K562 (cell line): Measurements from ENCODE around the gene FOXP4. TPM values are rescaled to one million over a fixed set of nuclear protein-coding genes. Genes with fewer than 3 reads are reported as not detected.

ENCODE experiments used
- GTF2E2 ChIP-seq: fragments of 200-800 bp; sonication (Bioruptor generic); IDR thresholded peaks from 2 replicates; pipeline ENCODE4 v1.6.1; 2016; ENCODE audit warnings: missing genetic modification characterization, missing compliant biosample characterization
- HNRNPLL ChIP-seq: fragments of 200-400 bp; formaldehyde crosslinking; IDR thresholded peaks from 2 replicates; pipeline ENCODE4 v1.6.1; 2017; ENCODE audit warnings: low read length, low read depth, mild to moderate bottlenecking; ENCODE audit not compliant: poor library complexity, severe bottlenecking
- HNRNPUL1 ChIP-seq: fragments of 200-400 bp; formaldehyde crosslinking; IDR thresholded peaks from 2 replicates; pipeline ENCODE4 v1.6.1; 2017; ENCODE audit warnings: low read length
- RBBP5 ChIP-seq: fragments of 200-600 bp; sonication (generic); IDR thresholded peaks from 2 replicates; pipeline ENCODE4 v1.6.1; 2012; ENCODE audit warnings: borderline replicate concordance, mild to moderate bottlenecking, low read length, control low read depth, inconsistent platforms; ENCODE audit not compliant: insufficient read depth, poor library complexity, severe bottlenecking
- SIX5 ChIP-seq, 2 experiments: IDR thresholded peaks; 2 replicates each; pipeline ENCODE4 v1.6.1; 2011; ENCODE audit warnings: low read length in 2 of 2, borderline replicate concordance in 1 of 2, low read depth in 1 of 2, mild to moderate bottlenecking in 1 of 2, moderate library complexity in 1 of 2; ENCODE audit not compliant: insufficient read depth in 1 of 2
- SMARCA4 ChIP-seq: fragments of 450-650 bp; IDR thresholded peaks from 2 replicates; pipeline ENCODE4 v1.6.1; 2016
- SRSF1 ChIP-seq: fragments of 200-400 bp; formaldehyde crosslinking; IDR thresholded peaks from 2 replicates; pipeline ENCODE4 v1.6.1; 2017; ENCODE audit warnings: mild to moderate bottlenecking, low read depth, low read length, moderate library complexity
- TRIM25 ChIP-seq: fragments of 450-650 bp; IDR thresholded peaks from 2 replicates; pipeline ENCODE4 v1.7.0; 2016; ENCODE audit warnings: borderline replicate concordance
- ZBTB49 ChIP-seq: sonication (generic); formaldehyde crosslinking; IDR thresholded peaks from 2 replicates; pipeline ENCODE4 v1.8.0; 2022; ENCODE audit warnings: missing genetic modification reagents, mild to moderate bottlenecking, borderline replicate concordance
- ZNF197 ChIP-seq: fragments of 200-800 bp; sonication (Bioruptor generic); IDR thresholded peaks from 2 replicates; pipeline ENCODE4 v1.6.1; 2016; ENCODE audit warnings: low read depth, missing genetic modification characterization, missing compliant biosample characterization
- ZNF24 ChIP-seq: fragments of 450-650 bp; IDR thresholded peaks from 2 replicates; pipeline ENCODE4 v1.6.1; 2016
- ZNF592 ChIP-seq: fragments of 450-650 bp; IDR thresholded peaks from 2 replicates; pipeline ENCODE4 v1.6.1; 2017; ENCODE audit warnings: antibody characterized with exemption, mild to moderate bottlenecking
- polyA plus RNA-seq, 8 experiments: library from polyadenylated mRNA; depleted of rRNA in 4 of 8; stranded (reverse) in 5 of 8; unstranded in 3 of 8; fragments of >200 nt; fragmentation: Nextera tagmentation in 2 of 8; fragmentation: Illumina TruSeq in 1 of 8; extraction: Ambion mirVana in 2 of 8; extraction: Trizol in 1 of 8; gene quantifications; 2 replicates each; pipeline versions ENCODE4 v1.2.1 to v1.2.3, GENCODE V29; 2011 to 2014; ENCODE audit warnings: inconsistent platforms in 1 of 8, missing spikeins in 1 of 8
- total RNA-seq, 7 experiments: library from RNA; depleted of rRNA in 6 of 7; stranded (reverse); fragments of >200 nt in 6 of 7; fragmentation: Illumina TruSeq in 2 of 7; extraction: Trizol in 2 of 7; gene quantifications; 2 replicates each; pipeline versions ENCODE4 v1.2.1 to v1.2.3, GENCODE V29; 2011 to 2021; ENCODE audit warnings: low replicate concordance in 1 of 7

Gene FOXP4
- total and polyA plus RNA-seq, 9 of the 15 experiments (the other 6 are each of a cell fraction or from before 2014, with no cell fraction given) = 0.11 to 29.4 (median 2.3) TPM

GRCh38 chr6:41536795-41537758 lies 9.1 kb upstream of the FOXP4 start (continued):
- TF ChIP-seq TRIM25 (no peak), ZNF197 (CRISPR knock-in tag) (0 out of 2 replicates have a peak, but pooled peaks have one; percentile 49), GTF2E2 (tag) (no peak), HNRNPUL1 (no peak), RBBP5 (peak; percentile 51), ZNF592 (0 out of 2 replicates have a peak, but pooled peaks have one; percentile 34), ZNF24 (no peak), ZBTB49 (CRISPR knock-in tag) (no peak), SIX5 (IDR thresholded peaks at IDR 0.05; ENCODE audit: borderline replicate concordance in 1 of 2, insufficient read depth in 1 of 2, low read depth in 1 of 2, low read length in 2 of 2) (no peak), SMARCA4 (no peak), HNRNPLL (no peak), SRSF1 (no peak)
